Skeletal muscle satellite cell (primary cell): ENCODE results near the gene ZNF79. TPM values are rescaled to one million over a fixed set of nuclear protein-coding genes. Genes with fewer than 3 reads are reported as not detected.

Experiments
- H3K27me3 ChIP-seq: 2 replicates; pipeline ENCODE4 v1.7.0; 2013; ENCODE audit warnings: low read length; ENCODE audit not compliant: control insufficient read depth, insufficient read depth
- H3K36me3 ChIP-seq: 2 replicates; pipeline ENCODE4 v1.7.0; 2013; ENCODE audit warnings: mild to moderate bottlenecking, control low read depth, low read length; ENCODE audit not compliant: insufficient read depth
- H3K4me1 ChIP-seq: 2 replicates; pipeline ENCODE4 v1.7.0; 2013; ENCODE audit warnings: low read length; ENCODE audit not compliant: control insufficient read depth, insufficient read depth
- H3K4me2 ChIP-seq: 2 replicates; pipeline ENCODE4 v1.7.0; 2013; ENCODE audit warnings: mild to moderate bottlenecking, low read length
- H3K4me3 ChIP-seq: 2 replicates; pipeline ENCODE4 v1.7.0; 2013; ENCODE audit warnings: low read length
- H3K9ac ChIP-seq: 2 replicates; pipeline ENCODE4 v1.7.0; 2013; ENCODE audit warnings: mild to moderate bottlenecking, low read depth, low read length, moderate library complexity
- H3K9me3 ChIP-seq: replicated peaks from 2 replicates; pipeline ENCODE4 v1.7.0; 2013; ENCODE audit warnings: mild to moderate bottlenecking, control low read depth, low read length
- total RNA-seq: library from RNA; depleted of rRNA; stranded (reverse); fragments of >200 nt; gene quantifications from 2 replicates; pipeline ENCODE4 v1.2.3, GENCODE V29; 2012; rRNA removed

Gene ZNF79
- 5.9 and 6.3 TPM in 2 replicates for total RNA-seq

DNA sequence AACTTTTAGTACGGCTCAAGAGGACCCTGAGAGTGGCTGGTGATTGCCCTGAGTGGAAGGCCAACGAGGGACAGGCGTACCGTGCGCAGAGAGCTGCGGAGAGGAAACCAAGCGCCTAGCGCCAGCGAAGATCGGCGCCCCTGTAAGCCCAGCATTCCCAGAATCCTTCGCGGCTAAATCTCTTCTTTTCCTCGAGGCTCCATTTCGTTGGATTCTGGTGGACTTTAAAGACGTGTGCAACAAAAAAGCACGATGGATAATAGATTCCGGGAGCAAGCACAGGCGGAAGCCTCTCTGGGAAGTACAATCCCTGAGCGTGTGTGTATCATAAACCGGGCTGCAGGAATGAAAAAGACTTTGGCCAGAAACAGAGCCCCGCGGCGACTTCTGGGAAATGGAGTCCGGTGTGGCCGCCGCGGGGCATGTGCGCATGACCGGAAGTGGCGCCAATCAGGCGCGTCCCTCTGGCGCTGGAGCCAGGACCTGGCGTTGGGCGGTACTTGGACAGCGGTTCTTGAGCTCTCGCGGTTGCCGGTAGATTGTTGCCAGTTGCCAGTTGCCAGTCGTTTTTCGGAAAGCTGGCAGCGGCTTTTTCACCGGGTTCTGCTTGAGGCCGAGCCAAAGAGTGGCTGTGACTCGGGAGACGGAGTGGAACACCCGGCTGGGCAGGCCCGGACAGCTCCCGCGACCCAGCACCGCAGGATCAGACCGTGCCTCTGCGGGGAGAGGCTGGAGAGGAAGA, at the start of gene ZNF79:
Gene ZNF79, plus strand, starts transcription at position 449 of the 742 bp plus-strand sequence. CDS start 406 bp downstream, outside the sequence.
- Histone ChIP-seq H3K9me3 (no peaks in the 10 kb centered on the region), H3K27me3 (no peaks in the 10 kb centered on the region), H3K36me3 (peaks cover 5% of the 10 kb centered on the region), H3K9ac (peak within 1 kb of the TSS; percentile 91), H3K4me3 (peak within 1 kb of the TSS; percentile 91), H3K4me2 (peak within 1 kb of the TSS; percentile 93), H3K4me1 (peaks cover 20% of the 10 kb centered on the region)

DNA sequence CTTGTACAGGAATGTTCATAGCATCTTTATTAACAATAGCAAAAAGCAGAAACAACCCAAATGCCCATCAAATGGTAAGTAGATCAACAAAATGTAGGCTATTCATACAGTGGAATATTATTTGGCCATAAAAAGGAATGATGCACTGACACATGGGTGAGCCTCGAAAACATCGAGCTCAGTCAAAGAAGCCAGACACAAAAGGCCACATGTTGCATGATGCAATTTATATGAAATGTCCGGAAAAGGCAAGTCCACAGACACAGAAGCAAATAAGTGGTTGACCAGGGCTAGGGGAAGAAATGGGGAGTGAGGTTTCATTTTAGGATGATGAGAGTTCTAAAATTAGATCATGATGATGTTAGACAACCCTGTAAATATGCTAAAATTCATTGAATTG, 43.7 kb upstream of the ZNF79 start:
- no peak overlapping the region for H3K9ac ChIP-seq
- no peaks in the 10 kb centered on the region for H3K4me1 ChIP-seq
- H3K9me3 ChIP-seq: no peaks in the 10 kb centered on the region
- H3K27me3 ChIP-seq: peaks cover 64% of the 10 kb centered on the region
- no peak overlapping the region for H3K4me3 ChIP-seq
- H3K36me3 ChIP-seq: no peaks in the 10 kb centered on the region
- H3K4me2 ChIP-seq: no peak overlapping the region

DNA sequence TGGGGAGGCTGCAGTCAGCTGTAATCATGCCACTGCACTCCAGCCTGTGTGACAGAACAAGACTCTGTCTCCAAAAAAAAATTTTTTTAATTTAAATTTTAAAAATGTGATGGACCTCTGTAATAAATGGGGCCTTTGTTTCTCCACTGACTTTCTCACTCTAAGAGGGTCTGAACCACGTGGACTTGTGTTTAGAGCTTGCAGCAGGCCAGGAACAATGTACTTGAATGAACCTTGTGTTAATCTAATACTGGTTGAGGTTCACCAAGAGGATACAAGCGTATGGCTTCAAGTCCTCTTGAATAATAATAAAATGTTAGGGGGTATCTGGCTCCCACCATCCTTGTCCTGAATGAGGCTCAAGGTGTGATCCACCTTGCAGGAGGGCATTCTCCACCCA, 41.6 kb upstream of the ZNF79 start:
- H3K4me1 ChIP-seq: no peaks in the 10 kb centered on the region
- H3K9ac ChIP-seq: no peak overlapping the region
- H3K9me3 ChIP-seq: no peaks in the 10 kb centered on the region
- no peak overlapping the region for H3K4me2 ChIP-seq
- no peak overlapping the region for H3K4me3 ChIP-seq
- H3K27me3 ChIP-seq: peaks cover 61% of the 10 kb centered on the region
- H3K36me3 ChIP-seq: no peaks in the 10 kb centered on the region

DNA sequence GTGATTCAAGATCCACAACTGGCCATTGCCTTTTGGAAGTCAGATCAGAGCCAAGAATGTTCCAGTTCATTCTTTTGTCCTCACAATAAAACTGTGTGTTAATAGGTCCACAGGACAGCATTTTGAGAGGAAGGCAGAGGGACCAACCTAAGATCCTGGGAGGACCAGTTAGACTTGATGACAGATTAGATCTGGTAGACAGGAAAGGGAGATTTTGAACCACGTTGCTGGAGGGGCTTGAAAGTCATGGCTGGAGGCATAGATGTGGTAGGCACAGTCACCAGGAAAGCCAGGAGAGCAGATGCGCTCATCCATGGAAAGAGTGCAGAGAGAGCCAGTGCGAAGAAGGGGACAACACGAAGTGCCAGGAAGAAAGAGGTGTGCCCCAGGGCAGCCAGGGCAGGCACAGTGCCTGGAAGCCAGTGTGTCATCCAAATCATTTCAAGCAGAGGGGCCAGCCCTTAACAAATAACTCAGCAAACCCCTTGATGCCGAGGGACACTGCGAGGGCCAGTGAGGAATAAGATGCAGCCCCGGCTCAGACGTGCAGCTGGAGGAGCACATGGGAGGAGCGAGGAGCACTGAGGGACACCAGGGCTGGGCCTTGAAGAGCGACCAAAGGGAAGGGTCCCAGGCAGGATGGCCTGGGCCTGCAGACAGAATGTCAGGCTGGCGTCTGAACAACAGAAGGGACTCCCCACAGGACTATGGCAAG, 40.0 kb upstream of the ZNF79 start:
- no peak overlapping the region for H3K4me3 ChIP-seq
- H3K27me3 ChIP-seq: peaks cover 56% of the 10 kb centered on the region

DNA sequence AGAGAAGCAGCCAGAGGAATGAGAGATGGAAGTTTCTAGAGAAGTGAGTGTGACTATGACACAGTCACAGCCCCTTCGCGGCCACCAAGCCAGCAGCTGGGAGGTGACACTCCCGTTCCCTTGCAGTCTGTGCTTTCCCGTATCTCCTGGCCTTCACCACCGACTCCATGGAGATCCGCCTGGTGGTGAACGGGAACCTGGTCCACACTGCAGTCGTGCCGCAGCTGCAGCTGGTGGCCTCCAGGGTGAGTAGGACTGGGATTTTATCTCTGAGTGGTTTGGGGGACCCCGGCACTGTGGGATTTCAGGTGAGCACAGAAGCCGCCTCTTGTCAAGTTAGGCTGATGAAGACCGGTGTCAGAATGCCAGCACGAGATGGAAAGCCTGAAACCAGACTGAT, 39.3 kb upstream of the ZNF79 start:
- Histone ChIP-seq H3K36me3 (no peaks in the 10 kb centered on the region), H3K9ac (no peak overlapping the region), H3K4me3 (no peak overlapping the region), H3K9me3 (no peaks in the 10 kb centered on the region), H3K27me3 (peaks cover 50% of the 10 kb centered on the region), H3K4me1 (peaks cover 13% of the 10 kb centered on the region), H3K4me2 (no peak overlapping the region)

More for the DNA sequence above, 40.0 kb upstream of the ZNF79 start:
- no peak overlapping the region for H3K4me2 ChIP-seq
- peaks cover 13% of the 10 kb centered on the region for H3K4me1 ChIP-seq
- H3K9me3 ChIP-seq: no peaks in the 10 kb centered on the region
- H3K9ac ChIP-seq: no peak overlapping the region
- no peaks in the 10 kb centered on the region for H3K36me3 ChIP-seq

DNA sequence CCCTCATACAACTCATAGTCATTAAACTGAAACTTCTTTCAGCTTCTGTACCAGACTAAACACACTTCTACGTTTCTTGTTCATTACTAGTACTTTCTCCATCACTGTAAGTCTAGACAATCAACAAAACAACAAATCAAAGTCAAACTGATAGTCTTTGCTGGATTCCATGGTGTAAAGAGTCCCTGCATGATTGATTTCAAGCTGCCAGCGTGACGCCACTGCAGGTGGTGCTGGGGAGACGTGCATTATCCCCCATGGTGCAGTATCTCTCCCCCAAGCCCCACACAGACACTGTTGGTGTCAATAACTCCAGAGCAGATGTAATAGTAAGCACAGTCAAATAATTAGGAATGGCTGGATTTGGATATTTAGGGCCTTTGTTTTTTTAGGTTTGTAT, 37.9 kb upstream of the ZNF79 start:
- Histone ChIP-seq H3K27me3 (peaks cover 53% of the 10 kb centered on the region), H3K4me2 (no peak overlapping the region), H3K36me3 (no peaks in the 10 kb centered on the region), H3K9me3 (no peaks in the 10 kb centered on the region), H3K9ac (no peak overlapping the region), H3K4me1 (peaks cover 13% of the 10 kb centered on the region), H3K4me3 (no peak overlapping the region)

DNA sequence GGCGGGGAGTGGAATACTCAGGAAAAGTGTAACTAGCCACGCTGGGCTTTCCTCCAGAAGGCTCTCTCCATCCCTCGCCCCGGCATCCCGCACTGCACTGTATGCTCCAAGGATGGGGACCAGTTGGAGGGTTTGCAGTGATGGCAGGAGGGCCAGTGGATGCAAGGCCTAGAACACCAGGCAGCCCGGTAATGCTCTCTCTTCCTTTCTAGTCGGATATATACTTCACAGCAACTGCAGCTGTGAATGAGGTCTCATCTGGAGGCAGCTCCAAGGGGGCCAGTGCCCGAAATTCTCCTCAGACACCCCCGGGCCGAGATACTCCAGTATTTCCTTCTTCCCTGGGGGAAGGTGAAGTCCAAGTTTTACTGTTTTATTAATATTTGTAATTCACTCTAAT, 37.2 kb upstream of the ZNF79 start:
- peaks cover 13% of the 10 kb centered on the region for H3K4me1 ChIP-seq
- H3K4me2 ChIP-seq: no peak overlapping the region
- peaks cover 58% of the 10 kb centered on the region for H3K27me3 ChIP-seq
- H3K9me3 ChIP-seq: no peaks in the 10 kb centered on the region
- H3K36me3 ChIP-seq: no peaks in the 10 kb centered on the region
- H3K9ac ChIP-seq: no peak overlapping the region
- no peak overlapping the region for H3K4me3 ChIP-seq

DNA sequence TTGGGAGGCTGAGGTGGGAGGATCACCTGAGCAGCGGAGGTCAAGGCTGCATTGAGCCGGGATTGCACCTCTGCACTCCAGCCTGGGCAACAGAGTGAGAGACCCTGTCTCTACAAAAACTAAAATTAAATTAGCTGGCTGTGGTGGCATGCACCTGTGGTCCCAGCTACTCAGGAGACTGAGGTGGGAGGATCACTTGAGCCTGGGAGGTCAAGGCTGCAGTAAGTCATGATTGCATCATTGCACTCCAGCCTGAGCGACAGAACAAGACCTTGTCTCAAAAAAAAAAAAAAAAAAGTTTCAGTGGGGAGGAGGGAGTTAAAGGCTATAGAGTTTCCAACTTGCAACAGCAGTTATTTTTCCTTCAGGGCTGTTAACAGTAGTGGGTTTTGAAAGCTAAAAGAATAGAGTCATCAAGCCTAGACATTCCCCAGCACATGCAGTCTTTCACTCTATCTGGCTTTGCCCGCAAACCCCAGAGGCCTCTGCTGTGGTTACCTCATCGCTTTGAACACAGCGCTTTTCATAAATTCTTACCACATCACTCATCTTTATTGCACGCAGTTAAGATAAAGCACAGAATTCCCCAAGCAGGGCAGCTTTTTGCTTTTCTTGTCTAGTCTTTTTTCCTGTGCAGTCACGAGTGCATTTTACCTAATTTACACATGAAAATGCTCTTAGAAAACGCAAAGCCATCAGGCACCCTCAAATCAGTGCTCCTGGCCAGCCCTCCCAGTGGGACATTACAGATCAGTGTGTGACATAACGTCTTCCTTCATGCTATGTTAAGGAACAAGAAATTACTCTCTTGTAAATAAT, 35.9 kb upstream of the ZNF79 start:
- H3K4me1 ChIP-seq: peaks cover 13% of the 10 kb centered on the region
- H3K36me3 ChIP-seq: no peaks in the 10 kb centered on the region
- no peak overlapping the region for H3K4me3 ChIP-seq
- H3K9ac ChIP-seq: no peak overlapping the region
- H3K27me3 ChIP-seq: peaks cover 60% of the 10 kb centered on the region
- H3K9me3 ChIP-seq: no peaks in the 10 kb centered on the region
- H3K4me2 ChIP-seq: peak overlapping the region; percentile 51

DNA sequence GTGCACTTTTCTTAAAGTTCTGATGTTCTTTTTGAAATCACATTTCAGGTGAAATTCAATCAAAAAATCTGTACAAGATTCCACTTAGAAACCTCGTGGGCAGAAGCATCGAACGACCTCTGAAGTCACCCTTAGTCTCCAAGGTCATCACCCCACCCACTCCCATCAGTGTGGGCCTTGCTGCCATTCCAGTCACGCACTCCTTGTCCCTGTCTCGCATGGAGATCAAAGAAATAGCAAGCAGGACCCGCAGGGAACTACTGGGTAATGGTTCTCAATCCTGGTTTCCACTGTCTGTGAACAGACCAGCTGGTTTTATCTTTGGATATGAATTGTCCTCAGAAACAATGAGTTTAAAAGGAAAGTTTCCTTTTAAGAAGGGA, 35.3 kb upstream of the ZNF79 start:
- H3K4me3 ChIP-seq: no peak overlapping the region
- no peak overlapping the region for H3K9ac ChIP-seq
- H3K4me1 ChIP-seq: peaks cover 13% of the 10 kb centered on the region
- H3K27me3 ChIP-seq: peaks cover 55% of the 10 kb centered on the region
- no peaks in the 10 kb centered on the region for H3K9me3 ChIP-seq
- H3K36me3 ChIP-seq: no peaks in the 10 kb centered on the region
- H3K4me2 ChIP-seq: peak overlapping the region; percentile 51

DNA sequence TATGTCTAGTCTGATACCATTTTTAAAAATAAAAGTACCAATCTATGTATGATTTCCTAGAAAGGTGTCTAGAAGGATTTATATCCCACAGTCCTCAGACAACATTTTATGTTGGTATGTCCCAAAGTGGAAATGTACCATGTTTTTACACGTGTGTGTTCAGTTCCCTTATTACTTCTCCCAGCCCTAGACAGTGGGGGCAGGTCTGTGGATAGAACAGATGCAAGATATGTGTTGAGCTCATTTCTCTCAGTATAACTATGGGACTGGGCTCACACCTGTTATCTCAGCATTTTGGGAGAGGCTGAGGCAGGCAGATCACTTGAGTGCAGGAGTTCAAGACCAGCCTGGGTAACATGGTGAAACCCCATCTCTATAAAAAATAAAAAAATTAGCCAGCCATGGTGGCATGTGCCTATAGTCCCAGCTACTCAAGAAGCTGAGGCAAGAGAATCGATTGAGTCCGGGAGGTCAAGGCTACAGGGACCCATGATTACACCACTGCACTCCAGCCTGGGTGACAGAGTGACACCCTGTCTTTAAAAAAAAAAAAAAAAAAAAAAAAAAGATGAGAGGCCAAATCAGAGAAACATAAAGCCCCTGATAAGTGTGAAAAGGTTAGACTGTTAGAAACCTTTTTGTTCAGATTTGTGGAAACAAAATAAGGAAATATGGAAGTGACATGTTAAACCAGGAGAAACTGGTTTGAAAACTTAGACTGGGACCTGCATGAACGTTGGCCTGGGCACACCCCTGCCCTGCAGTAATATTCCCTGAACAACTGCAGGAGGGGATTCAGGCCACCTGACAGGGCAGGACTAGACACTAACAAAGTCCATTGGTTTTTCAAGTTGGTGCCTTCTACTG, 34.6 kb upstream of the ZNF79 start:
- H3K9me3 ChIP-seq: no peaks in the 10 kb centered on the region
- peaks cover 48% of the 10 kb centered on the region for H3K27me3 ChIP-seq
- no peak overlapping the region for H3K9ac ChIP-seq
- no peak overlapping the region for H3K4me3 ChIP-seq
- peaks cover 13% of the 10 kb centered on the region for H3K4me1 ChIP-seq
- H3K36me3 ChIP-seq: no peaks in the 10 kb centered on the region
- no peak overlapping the region for H3K4me2 ChIP-seq

DNA sequence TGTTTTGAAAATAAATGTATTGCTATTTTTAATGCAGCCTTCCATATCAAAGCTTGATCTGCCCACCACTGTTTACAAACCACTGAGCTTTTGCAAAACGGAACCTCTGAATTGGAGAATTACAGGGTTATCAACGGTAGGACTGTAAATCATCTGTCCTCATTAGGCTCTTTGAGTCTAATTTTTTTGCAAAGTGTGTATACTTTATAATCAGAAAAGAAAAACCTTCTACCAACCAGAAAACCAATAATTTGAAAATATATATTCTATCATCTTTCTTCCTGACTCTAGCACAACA, 34.0 kb upstream of the ZNF79 start:
- peaks cover 48% of the 10 kb centered on the region for H3K27me3 ChIP-seq
- H3K4me2 ChIP-seq: no peak overlapping the region
- H3K9ac ChIP-seq: no peak overlapping the region
- no peak overlapping the region for H3K4me3 ChIP-seq
- H3K9me3 ChIP-seq: no peaks in the 10 kb centered on the region
- H3K4me1 ChIP-seq: peaks cover 13% of the 10 kb centered on the region
- H3K36me3 ChIP-seq: no peaks in the 10 kb centered on the region
